ENCODE data around the gene AFAP1L1.

- TF ChIP-seq CTCF (IDR thresholded peaks at IDR 0.05) (no peak), EZH2phosphoT487 (IDR thresholded peaks at IDR 0.05) (no peak), EZH2 (IDR thresholded peaks at IDR 0.05) (no peak)
Observed at GRCh38 chr5:149363358-149363757, 91.7 kb downstream of the AFAP1L1 start.

Data from neural progenitor cell (in vitro differentiated cells).